ENCODE data around the gene THAP12. TPM values are rescaled to one million over a fixed set of nuclear protein-coding genes. Genes with fewer than 3 reads are reported as not detected.

Gene THAP12
- total RNA-seq, 1 experiment from 2014 or later: 44.1 TPM

GRCh38 chr11:76392870-76393269 is 11.9 kb upstream of the THAP12 start:
- DNase-seq (ENCODE audit: low read depth, low spot score) (no peak), ATAC-seq (no peak)
- Histone ChIP-seq H3K4me3 (replicated peaks in 1 of 2; ENCODE audit: low read depth in 1 of 2, low read length in 2 of 2) (no peak overlapping the region), H3K9me2 (ENCODE audit: insufficient read depth) (no peaks in the 10 kb centered on the region), H3K4me2 (ENCODE audit: low read length) (no peak overlapping the region), H3K4me1 (ENCODE audit: control insufficient read depth in 1 of 2, insufficient read depth in 2 of 2, low read length in 2 of 2) (no peaks in the 10 kb centered on the region), H3K27me3 (ENCODE audit: insufficient read depth, low read length) (no peaks in the 10 kb centered on the region), H3K79me2 (ENCODE audit: insufficient read depth, low read length) (no peaks in the 10 kb centered on the region), H3K36me3 (ENCODE audit: control insufficient read depth in 1 of 2, insufficient read depth in 2 of 2, low read length in 2 of 2) (no peaks in the 10 kb centered on the region), H3K9ac (ENCODE audit: low read length) (no peak overlapping the region), H3K27ac (ENCODE audit: low read depth, low read length) (no peak overlapping the region), H2AFZ (ENCODE audit: low read depth, low read length, poor library complexity, severe bottlenecking) (no peak overlapping the region), H4K20me1 (ENCODE audit: insufficient read depth) (no peaks in the 10 kb centered on the region), H3K9me3 (ENCODE audit: control insufficient read depth in 1 of 2, insufficient read depth in 1 of 2, low read depth in 1 of 2, low read length in 2 of 2) (no peaks in the 10 kb centered on the region)
- RAD21 ChIA-PET (ENCODE audit: low non-redundant PET in 1 of 2, low total read pairs in 2 of 2, uncharacterized antibody in 2 of 2, unreplicated experiment in 2 of 2): no interaction called here
- no TSS peak for BruUV-seq (replicated peaks)
- CTCF ChIA-PET: no interaction called here
- intact Hi-C loops (cut with micrococcal nuclease): no loop called here
- TF ChIP-seq SIN3A (IDR thresholded peaks at IDR 0.05; ENCODE audit: low read depth) (no peak), ELF1 (IDR thresholded peaks at IDR 0.05; ENCODE audit: borderline replicate concordance, low read depth) (no peak), TCF7L2 (IDR thresholded peaks at IDR 0.05; ENCODE audit: borderline replicate concordance, extremely low read depth, insufficient read depth, insufficient read length) (no peak), JUND (IDR thresholded peaks at IDR 0.05) (no peak), FOSL1 (IDR thresholded peaks at IDR 0.05; ENCODE audit: low read depth) (no peak), ZNF274 (IDR thresholded peaks at IDR 0.05; ENCODE audit: low read depth, low read length) (no peak)
- TF ChIP-seq, protein P1, sequence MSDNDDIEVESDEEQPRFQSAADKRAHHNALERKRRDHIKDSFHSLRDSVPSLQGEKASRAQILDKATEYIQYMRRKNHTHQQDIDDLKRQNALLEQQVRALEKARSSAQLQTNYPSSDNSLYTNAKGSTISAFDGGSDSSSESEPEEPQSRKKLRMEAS (IDR thresholded peaks at IDR 0.05): no peak
- POLR2A ChIA-PET: no interaction called here

GRCh38 chr11:76391811-76392475 is 11.0 kb upstream of the THAP12 start:
- ChIA-PET POLR2A (no interaction called here), RAD21 (ENCODE audit: low non-redundant PET in 1 of 2, low total read pairs in 2 of 2, uncharacterized antibody in 2 of 2, unreplicated experiment in 2 of 2) (no interaction called here), CTCF (no interaction called here)
- DNase-seq (ENCODE audit: low read depth, low spot score) (no peak), ATAC-seq (no peak)
- no peaks in the 10 kb centered on the region for H3K9me2 ChIP-seq (ENCODE audit: insufficient read depth)
- H3K27ac ChIP-seq (ENCODE audit: low read depth, low read length): no peak overlapping the region
- H3K4me3 ChIP-seq (replicated peaks in 1 of 2; ENCODE audit: low read depth in 1 of 2, low read length in 2 of 2): no peak overlapping the region
- H3K4me2 ChIP-seq (ENCODE audit: low read length): no peak overlapping the region
- no peak overlapping the region for H3K9ac ChIP-seq (ENCODE audit: low read length)
- no peak overlapping the region for H2AFZ ChIP-seq (ENCODE audit: low read depth, low read length, poor library complexity, severe bottlenecking)
- no peaks in the 10 kb centered on the region for H3K4me1 ChIP-seq (ENCODE audit: control insufficient read depth in 1 of 2, insufficient read depth in 2 of 2, low read length in 2 of 2)
- H3K79me2 ChIP-seq (ENCODE audit: insufficient read depth, low read length): no peaks in the 10 kb centered on the region
- H4K20me1 ChIP-seq (ENCODE audit: insufficient read depth): no peaks in the 10 kb centered on the region
- intact Hi-C loops (cut with micrococcal nuclease): no loop called here
- H3K9me3 ChIP-seq (ENCODE audit: control insufficient read depth in 1 of 2, insufficient read depth in 1 of 2, low read depth in 1 of 2, low read length in 2 of 2): no peaks in the 10 kb centered on the region
- H3K27me3 ChIP-seq (ENCODE audit: insufficient read depth, low read length): no peaks in the 10 kb centered on the region
- BruUV-seq (replicated peaks): no TSS peak
- H3K36me3 ChIP-seq (ENCODE audit: control insufficient read depth in 1 of 2, insufficient read depth in 2 of 2, low read length in 2 of 2): no peaks in the 10 kb centered on the region
- TF ChIP-seq ZFX (IDR thresholded peaks at IDR 0.05) (no peak), CBX3 (IDR thresholded peaks at IDR 0.05; ENCODE audit: low read depth) (no peak), SIN3A (IDR thresholded peaks at IDR 0.05; ENCODE audit: low read depth) (no peak), REST (IDR thresholded peaks at IDR 0.05; ENCODE audit: low read depth) (no peak), CEBPB (IDR thresholded peaks at IDR 0.05; ENCODE audit: low read depth) (no peak), EGR1 (IDR thresholded peaks at IDR 0.05; ENCODE audit: low read depth) (no peak)
- TF ChIP-seq, protein P2, sequence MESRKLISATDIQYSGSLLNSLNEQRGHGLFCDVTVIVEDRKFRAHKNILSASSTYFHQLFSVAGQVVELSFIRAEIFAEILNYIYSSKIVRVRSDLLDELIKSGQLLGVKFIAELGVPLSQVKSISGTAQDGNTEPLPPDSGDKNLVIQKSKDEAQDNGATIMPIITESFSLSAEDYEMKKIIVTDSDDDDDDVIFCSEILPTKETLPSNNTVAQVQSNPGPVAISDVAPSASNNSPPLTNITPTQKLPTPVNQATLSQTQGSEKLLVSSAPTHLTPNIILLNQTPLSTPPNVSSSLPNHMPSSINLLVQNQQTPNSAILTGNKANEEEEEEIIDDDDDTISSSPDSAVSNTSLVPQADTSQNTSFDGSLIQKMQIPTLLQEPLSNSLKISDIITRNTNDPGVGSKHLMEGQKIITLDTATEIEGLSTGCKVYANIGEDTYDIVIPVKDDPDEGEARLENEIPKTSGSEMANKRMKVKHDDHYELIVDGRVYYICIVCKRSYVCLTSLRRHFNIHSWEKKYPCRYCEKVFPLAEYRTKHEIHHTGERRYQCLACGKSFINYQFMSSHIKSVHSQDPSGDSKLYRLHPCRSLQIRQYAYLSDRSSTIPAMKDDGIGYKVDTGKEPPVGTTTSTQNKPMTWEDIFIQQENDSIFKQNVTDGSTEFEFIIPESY (IDR thresholded peaks at IDR 0.05; ENCODE audit: extremely low read depth, insufficient replicate concordance, low read length): no peak
